Measurements from ENCODE around the gene USP34.

- TF ChIP-seq CTCF (IDR thresholded peaks at IDR 0.05; ENCODE audit: insufficient read depth, low read length, poor library complexity, severe bottlenecking) (no peak), EZH2phosphoT487 (conservative IDR thresholded peaks at IDR 0.05; ENCODE audit: low read length) (no peak)
Measured at GRCh38 chr2:61172671-61173070, 298.2 kb downstream of the USP34 start.

Data from SU-DHL-6 (cell line).